CD4-positive, alpha-beta T cell (primary cell): Measurements from ENCODE around the gene OR51B5. TPM values are rescaled to one million over a fixed set of nuclear protein-coding genes. Genes with fewer than 3 reads are reported as not detected.
A peak's percentile ranks its signal among the peaks of the same experiment; 100 is the strongest.

Source experiments
- ATAC-seq: fragments of 200-7000 bp; cut with Tn5 transposase; one replicate; pipeline ENCODE4 v1.10.0; 2022; ENCODE audit warnings: mild to moderate bottlenecking; ENCODE audit not compliant: poor library complexity
- CTCF ChIA-PET: fragments of 350-600 bp; sonication (Branson Sonifier 250); formaldehyde crosslinking; loops from one replicate; lab custom pipeline; 2021; ENCODE audit warnings: antibody characterized with exemption, inconsistent platforms; lab: Charles Lee
- POLR2A ChIA-PET: fragments of 350-600 bp; sonication (Branson Sonifier 250); formaldehyde crosslinking; loops from one replicate; lab custom pipeline; 2021; ENCODE audit warnings: antibody characterized with exemption, inconsistent platforms; lab: Charles Lee
- DNase-seq, 14 experiments: peaks; one replicate each; pipeline ENCODE4 v3.0.0-alpha.2; 2013 to 2020; ENCODE audit warnings: mixed read lengths in 2 of 14
- H3K27ac ChIP-seq, 2 donors: one replicate each; pipeline versions ENCODE4 v1.5.1 to v1.7.0; 2013; ENCODE audit warnings: low read length in 2 of 2, low read depth in 1 of 2, mild to moderate bottlenecking in 1 of 2
- H3K27me3 ChIP-seq, 2 experiments: 1 replicate in 1 of 2; 2 replicates in 1 of 2; pipeline versions ENCODE4 v1.6.1 to v1.7.0; 2013; ENCODE audit warnings: low read length in 2 of 2, control low read depth in 1 of 2, mild to moderate bottlenecking in 1 of 2, moderate library complexity in 1 of 2; ENCODE audit not compliant: insufficient read depth in 2 of 2, control insufficient read depth in 1 of 2
- H3K36me3 ChIP-seq: one replicate; pipeline ENCODE4 v1.6.1; 2013; ENCODE audit warnings: low read length, control low read depth; ENCODE audit not compliant: insufficient read depth
- H3K4me1 ChIP-seq: one replicate; pipeline ENCODE4 v1.6.1; 2013; ENCODE audit warnings: low read length, control low read depth; ENCODE audit not compliant: insufficient read depth
- H3K4me3 ChIP-seq: one replicate; pipeline ENCODE4 v1.5.1; 2013; ENCODE audit warnings: mild to moderate bottlenecking, low read length, moderate library complexity
- H3K9me3 ChIP-seq, 2 experiments: 1 replicate in 1 of 2; 2 replicates in 1 of 2; pipeline versions ENCODE4 v1.6.1 to v1.7.0; 2013; ENCODE audit warnings: low read length in 2 of 2, mild to moderate bottlenecking in 2 of 2, control low read depth in 1 of 2, moderate library complexity in 1 of 2; ENCODE audit not compliant: control insufficient read depth in 1 of 2, insufficient read depth in 1 of 2
- H3K27ac Mint-ChIP-seq: one replicate; pipeline ENCODE4 v1.8.0; 2020; ENCODE audit warnings: mixed read lengths
- H3K27me3 Mint-ChIP-seq: one replicate; pipeline ENCODE4 v1.8.0; 2021; ENCODE audit warnings: mixed read lengths
- H3K36me3 Mint-ChIP-seq: one replicate; pipeline ENCODE4 v1.8.0; 2021; ENCODE audit warnings: low read depth, mixed read lengths
- H3K4me1 Mint-ChIP-seq: one replicate; pipeline ENCODE4 v1.8.0; 2021; ENCODE audit warnings: low read depth, mixed read lengths
- H3K4me3 Mint-ChIP-seq: one replicate; pipeline ENCODE4 v1.8.0; 2020; ENCODE audit warnings: mild to moderate bottlenecking, mixed read lengths
- H3K9me3 Mint-ChIP-seq: one replicate; pipeline ENCODE4 v1.8.0; 2020; ENCODE audit warnings: mixed read lengths
- intact Hi-C, 2 experiments: fragments of 100-400 bp; cut with DNase I in 1 of 2; cut with micrococcal nuclease in 1 of 2; formaldehyde crosslinking; loops; one replicate each; pipeline versions ENCODE4 v1.15.1 to v1.9.0; 2023 to 2025; cut with DNase I, micrococcal nuclease
- total RNA-seq, 174 experiments: library from RNA in 2 of 174; stranded (reverse) in 2 of 174; gene quantifications; one replicate each; pipeline ENCODE4 v1.2.3 and lab custom pipeline; 2021 to 2026
- TF ChIP-seq, protein P1 (sequence below): fragments of 200-600 bp; IDR thresholded peaks from one replicate; pipeline ENCODE4 v1.8.0; 2022; ENCODE audit warnings: antibody characterized with exemption, mild to moderate bottlenecking

Gene OR51B5
- total RNA-seq, 2 experiments from 2014 or later, result 0.30 TPM; not detected in 1

DNA sequence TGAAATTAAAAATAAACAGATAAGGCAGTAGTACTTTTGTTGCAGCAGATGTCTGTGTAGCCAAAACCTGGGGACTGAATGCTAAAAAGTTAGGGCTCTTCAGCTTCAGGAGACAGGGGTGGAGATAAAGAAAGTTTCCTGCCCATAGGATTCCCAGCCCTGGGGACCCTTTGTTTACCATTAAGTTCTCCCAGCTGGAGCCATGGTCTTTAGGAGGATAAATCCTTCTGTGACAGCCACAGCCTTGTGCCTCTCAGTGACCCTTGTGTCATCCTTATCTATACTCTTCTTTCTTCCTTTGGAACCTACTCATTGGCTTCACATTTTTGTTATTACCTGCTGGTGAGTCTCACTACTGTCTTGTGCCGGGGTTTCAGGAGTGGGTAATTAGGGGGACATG is 40.3 kb upstream of the OR51B5 start, which contains the start of gene OR51M1:
Gene OR51M1 (plus strand): TSS at position 237 of the 400 bp plus-strand sequence. CDS start 5,587 bp downstream, outside the sequence.
- H3K27ac Mint-ChIP-seq, result no peak within 1 kb of the TSS
- H3K4me3 Mint-ChIP-seq, result no peak within 1 kb of the TSS
- CTCF ChIA-PET, result no interaction called here
- no peaks in the 10 kb centered on the region for H3K27me3 ChIP-seq
- no peaks in the 10 kb centered on the region for H3K36me3 Mint-ChIP-seq
- DNase-seq, result no peak
- intact Hi-C loops, result loop anchor here in 1 of 2 experiments (10.0 kb wide), 1 partner anchor 1199 kb away; no protein-coding TSS in a partner anchor
- H3K9me3 Mint-ChIP-seq, result peaks cover 2% of the 10 kb centered on the region
- ATAC-seq, result no peak
- no peak within 1 kb of the TSS for H3K4me3 ChIP-seq
- TF ChIP-seq, protein P1, sequence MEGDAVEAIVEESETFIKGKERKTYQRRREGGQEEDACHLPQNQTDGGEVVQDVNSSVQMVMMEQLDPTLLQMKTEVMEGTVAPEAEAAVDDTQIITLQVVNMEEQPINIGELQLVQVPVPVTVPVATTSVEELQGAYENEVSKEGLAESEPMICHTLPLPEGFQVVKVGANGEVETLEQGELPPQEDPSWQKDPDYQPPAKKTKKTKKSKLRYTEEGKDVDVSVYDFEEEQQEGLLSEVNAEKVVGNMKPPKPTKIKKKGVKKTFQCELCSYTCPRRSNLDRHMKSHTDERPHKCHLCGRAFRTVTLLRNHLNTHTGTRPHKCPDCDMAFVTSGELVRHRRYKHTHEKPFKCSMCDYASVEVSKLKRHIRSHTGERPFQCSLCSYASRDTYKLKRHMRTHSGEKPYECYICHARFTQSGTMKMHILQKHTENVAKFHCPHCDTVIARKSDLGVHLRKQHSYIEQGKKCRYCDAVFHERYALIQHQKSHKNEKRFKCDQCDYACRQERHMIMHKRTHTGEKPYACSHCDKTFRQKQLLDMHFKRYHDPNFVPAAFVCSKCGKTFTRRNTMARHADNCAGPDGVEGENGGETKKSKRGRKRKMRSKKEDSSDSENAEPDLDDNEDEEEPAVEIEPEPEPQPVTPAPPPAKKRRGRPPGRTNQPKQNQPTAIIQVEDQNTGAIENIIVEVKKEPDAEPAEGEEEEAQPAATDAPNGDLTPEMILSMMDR, result no peak
- no peak within 1 kb of the TSS for H3K27ac ChIP-seq
- POLR2A ChIA-PET, result no interaction called here
- H3K4me1 Mint-ChIP-seq, result no peaks in the 10 kb centered on the region
- H3K36me3 ChIP-seq, result no peaks in the 10 kb centered on the region
- no peaks in the 10 kb centered on the region for H3K9me3 ChIP-seq
- no peaks in the 10 kb centered on the region for H3K4me1 ChIP-seq
- no peaks in the 10 kb centered on the region for H3K27me3 Mint-ChIP-seq

DNA sequence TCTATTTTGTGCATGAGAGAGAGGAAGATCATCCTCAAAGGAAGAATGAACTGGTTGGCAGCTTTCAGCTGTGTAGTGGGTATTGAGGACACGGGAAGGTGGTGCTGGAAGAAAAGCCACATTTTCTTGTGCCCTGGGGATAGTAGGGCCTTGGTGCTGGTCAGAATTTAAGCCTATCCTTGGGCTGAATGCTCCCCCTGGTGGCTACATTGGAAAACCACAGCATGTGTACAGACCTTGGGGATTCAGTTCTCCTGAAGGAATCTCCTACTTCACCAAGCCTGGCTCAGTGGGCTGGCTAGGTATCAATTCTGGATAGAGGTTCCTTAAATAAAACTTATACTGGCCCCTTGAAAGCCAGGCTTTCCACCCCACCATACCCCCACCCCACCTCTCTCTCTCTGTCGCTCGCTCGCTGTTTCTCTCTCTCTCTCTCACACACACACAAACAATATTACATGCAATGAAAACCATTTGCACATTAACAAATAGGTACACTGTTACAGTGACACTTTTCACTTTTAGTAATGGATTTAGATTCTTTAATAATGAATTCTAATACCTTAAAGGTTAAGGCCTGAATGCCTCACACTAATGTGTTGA is 37.5 kb upstream of the OR51B5 start:
- Mint-ChIP-seq H3K4me3 (no peak overlapping the region), H3K9me3 (peaks cover 2% of the 10 kb centered on the region), H3K36me3 (no peaks in the 10 kb centered on the region), H3K4me1 (no peaks in the 10 kb centered on the region), H3K27ac (no peak overlapping the region), H3K27me3 (no peaks in the 10 kb centered on the region)
- POLR2A ChIA-PET, result no interaction called here
- Histone ChIP-seq H3K4me1 (no peaks in the 10 kb centered on the region), H3K27me3 (no peaks in the 10 kb centered on the region), H3K36me3 (no peaks in the 10 kb centered on the region), H3K4me3 (no peak overlapping the region), H3K9me3 (no peaks in the 10 kb centered on the region), H3K27ac (no peak overlapping the region)
- intact Hi-C loops, result loop anchor here in 1 of 2 experiments (10.0 kb wide), 1 partner anchor 1196 kb away; no protein-coding TSS in a partner anchor
- DNase-seq (peak in 4 of 14 experiments; percentile 0 to 21 (median 10)), ATAC-seq (no peak)
- TF ChIP-seq, protein P1, result peak; percentile 20
- CTCF ChIA-PET, result no interaction called here

DNA sequence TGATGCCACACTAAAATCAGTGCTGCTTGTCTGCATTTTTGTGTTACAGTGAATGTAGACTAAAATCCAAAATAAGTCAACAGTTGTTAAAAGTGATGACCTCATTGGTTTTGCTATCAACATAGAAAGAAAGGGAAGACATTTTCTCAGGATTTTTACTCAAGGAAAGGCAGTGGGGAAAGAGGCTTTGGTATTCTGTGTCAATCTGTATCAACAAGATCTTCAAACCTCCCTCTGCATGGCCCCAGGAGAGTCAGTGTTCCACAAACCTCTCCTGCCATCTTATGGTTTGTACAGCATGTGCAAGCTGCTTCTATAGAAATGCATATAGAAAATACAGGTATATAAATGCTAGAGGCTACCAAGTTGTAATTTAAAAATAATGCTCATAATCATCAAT is 26.5 kb upstream of the OR51B5 start:
- H3K4me3 ChIP-seq, result no peak overlapping the region
- H3K27me3 ChIP-seq, result no peaks in the 10 kb centered on the region
- no peaks in the 10 kb centered on the region for H3K4me1 ChIP-seq
- Mint-ChIP-seq H3K4me3 (no peak overlapping the region), H3K27ac (no peak overlapping the region), H3K27me3 (peaks cover 43% of the 10 kb centered on the region), H3K4me1 (no peaks in the 10 kb centered on the region), H3K9me3 (no peaks in the 10 kb centered on the region), H3K36me3 (no peaks in the 10 kb centered on the region)
- CTCF ChIA-PET, result no interaction called here
- no peak for DNase-seq
- TF ChIP-seq, protein P1, result no peak
- H3K36me3 ChIP-seq, result no peaks in the 10 kb centered on the region
- peaks cover 0 to 6% of the 10 kb centered on the region in 2 experiments for H3K9me3 ChIP-seq
- H3K27ac ChIP-seq, result no peak overlapping the region
- POLR2A ChIA-PET, result no interaction called here
- intact Hi-C loops, result no loop called here
- ATAC-seq, result no peak
